Skeletal muscle tissue (tissue), 4 donors: ENCODE data around the gene GNAI2. TPM values are rescaled to one million over a fixed set of nuclear protein-coding genes. Genes with fewer than 3 reads are reported as not detected.
A peak's percentile ranks its signal among the peaks of the same experiment; 100 is the strongest.

Experiments used
- H3K27ac ChIP-seq: one replicate; pipeline ENCODE4 v1.7.0; 2013; ENCODE audit warnings: mild to moderate bottlenecking, low read depth, low read length, inconsistent platforms
- H3K27me3 ChIP-seq, 3 donors: one replicate each; pipeline ENCODE4 v1.7.0; 2013; ENCODE audit warnings: low read length in 3 of 3; ENCODE audit not compliant: control insufficient read depth in 3 of 3, insufficient read depth in 3 of 3
- H3K36me3 ChIP-seq, 3 donors: one replicate each; pipeline ENCODE4 v1.7.0; 2013; ENCODE audit warnings: low read length in 3 of 3; ENCODE audit not compliant: control insufficient read depth in 3 of 3, insufficient read depth in 3 of 3
- H3K4me1 ChIP-seq, 3 donors: one replicate each; pipeline ENCODE4 v1.7.0; 2013; ENCODE audit warnings: low read length in 3 of 3, mild to moderate bottlenecking in 3 of 3; ENCODE audit not compliant: control insufficient read depth in 3 of 3, insufficient read depth in 3 of 3
- H3K4me3 ChIP-seq, 3 donors: one replicate each; pipeline ENCODE4 v1.7.0; 2013; ENCODE audit warnings: low read length in 3 of 3
- H3K9ac ChIP-seq, 3 donors: one replicate each; pipeline ENCODE4 v1.7.0; 2013; ENCODE audit warnings: low read length in 3 of 3, mild to moderate bottlenecking in 3 of 3, moderate library complexity in 2 of 3, low read depth in 1 of 3
- H3K9me3 ChIP-seq, 3 donors: one replicate each; pipeline ENCODE4 v1.7.0; 2013; ENCODE audit warnings: low read length in 3 of 3; ENCODE audit not compliant: control insufficient read depth in 3 of 3
- total RNA-seq: library from RNA; depleted of rRNA; stranded (reverse); fragments of >200 nt; gene quantifications from one replicate; pipeline ENCODE4 v1.2.3, GENCODE V29; 2014
- donor health status: Osteomylitis.

The GNAI2 gene
- total RNA-seq, 1 donor from 2014 or later, result 78.8 TPM

- no peak overlapping the region for H3K27ac ChIP-seq
- no peak overlapping the region for H3K4me3 ChIP-seq
- peaks cover 3 to 22% (median 13%) of the 10 kb centered on the region in 3 donors for H3K36me3 ChIP-seq
- H3K9me3 ChIP-seq, result no peaks in the 10 kb centered on the region
- H3K27me3 ChIP-seq, result no peaks in the 10 kb centered on the region
- peak overlapping the region; percentile 11 to 68 (median 23) for H3K9ac ChIP-seq
- peaks cover 72 to 88% (median 87%) of the 10 kb centered on the region in 3 donors for H3K4me1 ChIP-seq
Observed at GRCh38 chr3:50249457-50249856, 13.5 kb downstream of the GNAI2 start.

GRCh38 chr3:50250514-50250913 lies 14.5 kb downstream of the GNAI2 start:
- Histone ChIP-seq H3K9ac (peak overlapping the region in 2 of 3 donors; percentile 25 to 51), H3K9me3 (no peaks in the 10 kb centered on the region), H3K27ac (no peak overlapping the region), H3K4me3 (no peak overlapping the region), H3K27me3 (no peaks in the 10 kb centered on the region), H3K36me3 (peaks cover 3 to 23% (median 15%) of the 10 kb centered on the region in 3 donors), H3K4me1 (peaks cover 75 to 90% (median 89%) of the 10 kb centered on the region in 3 donors)

- H3K4me3 ChIP-seq, result no peak overlapping the region
- no peak overlapping the region for H3K27ac ChIP-seq
- H3K4me1 ChIP-seq, result peaks cover 70 to 85% (median 85%) of the 10 kb centered on the region in 3 donors
- peak overlapping the region in 1 of 3 donors; percentile 33 for H3K9ac ChIP-seq
- peaks cover 5 to 25% (median 17%) of the 10 kb centered on the region in 3 donors for H3K36me3 ChIP-seq
- no peaks in the 10 kb centered on the region for H3K27me3 ChIP-seq
- H3K9me3 ChIP-seq, result no peaks in the 10 kb centered on the region
Observed at GRCh38 chr3:50251220-50251619, 15.2 kb downstream of the GNAI2 start.

GRCh38 chr3:50254577-50255250 lies 18.7 kb downstream of the GNAI2 start:
- peak overlapping the region in 2 of 3 donors; percentile 10 to 54 for H3K9ac ChIP-seq
- peaks cover 22 to 39% (median 35%) of the 10 kb centered on the region in 3 donors for H3K36me3 ChIP-seq
- H3K9me3 ChIP-seq, result no peaks in the 10 kb centered on the region
- H3K4me3 ChIP-seq, result no peak overlapping the region
- peaks cover 42 to 71% (median 70%) of the 10 kb centered on the region in 3 donors for H3K4me1 ChIP-seq
- peak overlapping the region; percentile 76 for H3K27ac ChIP-seq
- H3K27me3 ChIP-seq, result no peaks in the 10 kb centered on the region

- Histone ChIP-seq H3K4me3 (no peak overlapping the region), H3K9ac (peak overlapping the region in 1 of 3 donors; percentile 54), H3K36me3 (peaks cover 22 to 39% (median 35%) of the 10 kb centered on the region in 3 donors), H3K9me3 (no peaks in the 10 kb centered on the region), H3K27me3 (no peaks in the 10 kb centered on the region), H3K27ac (peak overlapping the region; percentile 76), H3K4me1 (peaks cover 38 to 67% (median 66%) of the 10 kb centered on the region in 3 donors)
Observed at GRCh38 chr3:50255251-50255615, 19.2 kb downstream of the GNAI2 start.

- Histone ChIP-seq H3K27me3 (no peaks in the 10 kb centered on the region), H3K36me3 (peaks cover 22 to 35% (median 30%) of the 10 kb centered on the region in 3 donors), H3K4me3 (no peak overlapping the region), H3K9ac (no peak overlapping the region), H3K9me3 (no peaks in the 10 kb centered on the region), H3K27ac (no peak overlapping the region), H3K4me1 (peaks cover 39 to 61% (median 61%) of the 10 kb centered on the region in 3 donors)
Observed at GRCh38 chr3:50256978-50257890, 21.2 kb downstream of the GNAI2 start.

DNA sequence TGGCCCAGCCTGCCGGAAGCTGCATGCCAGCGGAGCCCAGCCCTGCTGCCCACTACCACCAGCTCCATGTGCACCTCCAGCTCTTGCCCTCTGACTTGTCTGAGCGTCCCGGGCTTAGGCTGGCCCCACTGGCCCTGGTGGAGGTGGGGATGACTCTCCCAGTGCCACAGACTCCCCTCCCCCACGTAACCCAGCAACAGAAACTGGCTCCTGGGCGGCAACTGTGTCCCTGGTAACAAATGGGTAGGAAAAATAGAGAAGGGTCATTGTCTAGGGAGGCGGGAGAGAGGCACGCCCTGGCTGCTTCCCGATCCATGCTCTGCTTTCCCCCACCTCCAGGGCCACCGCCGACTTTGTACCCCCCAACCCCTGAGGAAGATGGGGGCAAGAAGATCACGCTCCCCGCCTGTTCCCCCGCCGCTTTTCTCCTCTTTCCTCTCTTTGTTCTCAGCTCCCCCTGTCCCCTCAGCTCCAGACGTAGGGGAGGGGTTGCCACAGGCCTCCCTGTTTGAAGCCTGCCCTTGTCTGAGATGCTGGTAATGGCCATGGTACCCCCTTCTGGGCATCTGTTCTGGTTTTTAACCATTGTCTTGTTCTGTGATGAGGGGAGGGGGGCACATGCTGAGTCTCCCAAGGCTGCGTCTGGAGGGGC lies 22.2 kb downstream of the GNAI2 start:
- Histone ChIP-seq H3K9ac (peak overlapping the region in 1 of 3 donors; percentile 8), H3K36me3 (peaks cover 20 to 29% (median 27%) of the 10 kb centered on the region in 3 donors), H3K27me3 (no peaks in the 10 kb centered on the region), H3K4me1 (peaks cover 39 to 61% (median 57%) of the 10 kb centered on the region in 3 donors), H3K27ac (peak overlapping the region; percentile 44), H3K9me3 (no peaks in the 10 kb centered on the region), H3K4me3 (no peak overlapping the region)

- H3K9ac ChIP-seq, result peak overlapping the region in 2 of 3 donors; percentile 85 to 92
- H3K27me3 ChIP-seq, result no peaks in the 10 kb centered on the region
- peaks cover 20 to 26% (median 24%) of the 10 kb centered on the region in 3 donors for H3K36me3 ChIP-seq
- no peaks in the 10 kb centered on the region for H3K9me3 ChIP-seq
- peaks cover 41 to 56% (median 53%) of the 10 kb centered on the region in 3 donors for H3K4me1 ChIP-seq
- H3K27ac ChIP-seq, result peak overlapping the region; percentile 94
- H3K4me3 ChIP-seq, result no peak overlapping the region
Observed at GRCh38 chr3:50258979-50259378, 23.0 kb downstream of the GNAI2 start.

- H3K27ac ChIP-seq, result peak overlapping the region; percentile 94
- H3K4me1 ChIP-seq, result peaks cover 43 to 56% (median 52%) of the 10 kb centered on the region in 3 donors
- H3K4me3 ChIP-seq, result peak overlapping the region in 2 of 3 donors; percentile 56 to 77
- H3K9ac ChIP-seq, result peak overlapping the region in 2 of 3 donors; percentile 85 to 92
- no peaks in the 10 kb centered on the region for H3K9me3 ChIP-seq
- H3K27me3 ChIP-seq, result no peaks in the 10 kb centered on the region
- H3K36me3 ChIP-seq, result peaks cover 19 to 24% (median 20%) of the 10 kb centered on the region in 3 donors
Observed at GRCh38 chr3:50259432-50260026, 23.5 kb downstream of the GNAI2 start.
